Measurements from ENCODE around the gene CTXND1.

The CTXND1 gene

DNA sequence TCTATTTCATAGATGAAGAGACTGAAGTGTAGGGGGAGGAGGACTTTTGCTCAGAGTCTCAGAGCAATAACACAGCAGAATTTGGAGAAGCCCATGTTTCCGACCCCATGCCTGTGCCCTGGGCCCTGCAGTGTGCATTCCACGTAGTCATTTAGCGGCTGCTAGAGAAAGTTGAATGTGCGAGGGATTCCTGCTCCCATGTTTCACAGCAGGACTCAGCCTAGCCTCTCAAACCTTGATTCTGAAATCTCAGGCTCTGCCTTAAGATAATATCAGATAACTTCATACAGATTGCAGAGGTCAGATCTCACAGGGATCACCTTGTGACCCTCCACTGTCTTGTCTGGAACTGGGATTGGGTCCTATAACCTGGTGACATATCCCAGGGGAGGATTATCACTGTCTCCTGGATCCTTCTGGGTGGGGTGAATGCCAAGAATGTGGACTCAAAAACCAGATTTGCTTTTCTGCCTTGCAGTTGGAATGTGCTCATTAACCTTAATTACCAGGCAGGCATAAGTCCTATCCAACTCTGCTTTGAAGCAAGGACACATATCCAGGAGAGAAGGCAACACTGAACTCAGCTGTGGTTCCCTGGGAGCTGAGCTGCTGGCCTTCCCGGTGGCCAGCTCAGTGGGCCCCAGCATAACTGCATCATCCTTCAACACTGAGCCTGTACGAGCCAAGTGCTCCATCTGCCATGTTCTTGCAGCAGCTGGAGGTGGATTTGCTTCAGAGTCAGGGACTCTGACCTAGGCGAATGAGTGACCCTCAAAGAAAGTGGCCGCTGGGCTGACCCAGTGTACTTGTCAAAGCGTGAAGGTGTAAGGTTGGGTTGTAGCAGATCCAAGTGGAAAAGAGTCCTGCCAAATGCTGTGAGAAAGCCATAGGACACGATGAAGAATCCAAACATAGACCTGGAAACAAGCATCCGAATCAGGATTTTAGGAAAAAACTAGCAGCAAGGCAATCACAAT lies 43.0 kb downstream of the CTXND1 start:
- no peak for DNase-seq (ENCODE audit: low read depth)

DNA sequence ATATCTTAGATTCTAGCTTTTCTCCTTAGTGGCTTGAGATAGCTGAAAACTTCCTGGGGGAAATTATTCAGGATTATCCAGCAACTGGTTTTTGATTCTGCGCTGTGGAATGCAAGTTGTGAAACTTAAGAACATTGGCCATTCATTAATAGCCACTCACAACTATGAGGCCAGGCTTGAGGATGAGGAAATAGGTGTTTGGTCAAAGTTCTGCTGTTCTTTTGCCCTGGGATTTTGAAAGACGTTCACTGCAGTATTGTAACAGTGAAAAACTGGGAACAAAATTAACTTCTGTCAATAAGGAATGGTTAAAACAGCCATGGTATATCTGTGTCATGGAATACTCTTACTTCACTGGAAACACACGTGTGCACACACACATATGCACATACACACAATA lies 44.1 kb downstream of the CTXND1 start:
- no peak for DNase-seq (ENCODE audit: low read depth)

DNA sequence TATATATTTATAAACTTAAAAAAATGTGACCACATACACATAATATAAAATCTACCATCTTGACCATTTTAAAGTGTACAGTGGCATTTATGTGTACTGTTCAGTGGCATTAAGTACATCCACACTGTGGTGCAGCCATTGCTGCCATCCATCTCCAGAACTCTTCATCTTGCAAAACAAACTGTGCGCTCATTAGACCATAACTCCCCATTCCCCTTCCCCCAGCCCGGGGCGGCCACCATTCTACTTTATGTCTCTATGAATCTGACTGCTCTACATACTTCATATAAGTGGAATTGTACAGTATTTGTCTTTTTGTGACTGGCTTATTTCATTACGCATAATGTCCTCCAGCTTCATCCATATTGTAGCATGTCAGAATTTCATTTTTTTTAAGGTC lies 47.8 kb downstream of the CTXND1 start:
- no peak for DNase-seq (ENCODE audit: low read depth)

DNA sequence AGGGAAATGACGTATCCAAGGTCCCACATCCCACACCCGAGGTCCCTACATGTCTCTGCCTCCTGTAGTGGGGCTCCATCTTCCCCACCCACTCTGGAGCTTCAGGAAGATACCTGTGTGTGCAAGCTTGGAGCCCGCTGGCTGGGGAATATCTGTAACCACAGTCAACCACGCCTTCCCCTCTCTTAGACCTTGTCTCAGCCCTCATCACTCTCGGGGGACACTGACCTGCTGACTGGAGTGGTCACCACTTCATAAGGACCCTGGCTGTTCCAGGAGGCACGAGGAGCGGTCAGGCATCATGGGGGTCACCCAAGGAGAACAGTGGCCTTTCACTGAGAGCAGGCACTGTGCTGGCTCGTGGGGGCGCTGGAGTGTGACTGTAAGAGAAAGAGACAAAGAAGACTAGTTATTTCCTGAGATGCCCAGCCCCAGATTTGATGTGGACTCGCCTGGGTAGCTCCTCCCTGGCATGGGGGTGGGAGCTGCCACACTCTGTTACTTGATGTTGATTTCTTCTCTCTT lies 48.6 kb downstream of the CTXND1 start:
- DNase-seq (ENCODE audit: low read depth) = no peak

DNA sequence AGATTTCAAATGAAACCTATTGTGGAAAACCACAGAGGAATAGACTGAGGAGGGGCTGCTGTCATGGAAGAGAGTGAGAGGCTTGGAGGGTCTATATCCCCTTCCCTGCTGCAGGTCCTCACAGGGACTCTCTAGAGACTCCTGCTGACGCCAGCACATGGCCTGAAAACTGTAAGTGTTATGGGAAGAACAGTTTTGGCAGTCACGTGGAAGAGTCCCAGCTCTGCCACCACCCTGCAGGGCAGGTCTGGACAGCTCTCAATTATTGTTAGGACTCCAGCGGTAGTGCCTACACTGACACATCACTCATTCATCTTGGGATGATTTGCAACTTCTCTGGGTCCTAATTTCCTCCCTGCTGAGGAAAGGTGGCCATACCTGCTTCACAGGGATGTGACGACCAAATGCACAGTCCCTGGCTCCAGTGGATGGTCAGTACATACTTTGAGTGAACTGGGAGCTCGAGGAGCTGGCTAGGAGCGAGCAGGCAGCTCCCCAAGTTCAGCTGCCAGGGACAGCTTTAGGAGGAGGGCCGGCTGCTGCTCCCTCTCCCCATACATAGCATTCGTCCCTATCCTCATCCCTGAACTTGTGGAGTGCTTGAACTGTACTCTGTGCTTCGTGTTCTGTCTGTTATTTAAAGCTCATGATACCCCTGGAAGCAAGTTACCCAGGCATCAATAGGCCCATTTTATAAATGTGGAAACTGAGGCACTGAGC lies 49.2 kb downstream of the CTXND1 start:
- no peak for DNase-seq (ENCODE audit: low read depth)

DNA sequence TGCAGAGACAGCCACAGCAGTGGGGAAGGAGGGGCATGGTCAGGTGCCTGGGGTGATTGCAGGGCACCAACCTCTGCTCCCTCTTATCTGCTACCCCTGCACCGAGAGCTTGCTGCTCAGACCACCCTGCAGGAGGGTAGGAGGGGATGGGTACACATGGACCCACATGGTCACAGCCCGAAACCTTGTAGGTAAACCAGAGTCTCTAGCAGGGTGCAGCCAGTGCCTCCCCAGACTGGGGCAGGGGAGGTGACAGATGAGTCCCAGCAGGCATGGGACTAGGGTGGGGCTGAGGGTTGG lies 50.0 kb downstream of the CTXND1 start:
- no peak for DNase-seq (ENCODE audit: low read depth)

DNA sequence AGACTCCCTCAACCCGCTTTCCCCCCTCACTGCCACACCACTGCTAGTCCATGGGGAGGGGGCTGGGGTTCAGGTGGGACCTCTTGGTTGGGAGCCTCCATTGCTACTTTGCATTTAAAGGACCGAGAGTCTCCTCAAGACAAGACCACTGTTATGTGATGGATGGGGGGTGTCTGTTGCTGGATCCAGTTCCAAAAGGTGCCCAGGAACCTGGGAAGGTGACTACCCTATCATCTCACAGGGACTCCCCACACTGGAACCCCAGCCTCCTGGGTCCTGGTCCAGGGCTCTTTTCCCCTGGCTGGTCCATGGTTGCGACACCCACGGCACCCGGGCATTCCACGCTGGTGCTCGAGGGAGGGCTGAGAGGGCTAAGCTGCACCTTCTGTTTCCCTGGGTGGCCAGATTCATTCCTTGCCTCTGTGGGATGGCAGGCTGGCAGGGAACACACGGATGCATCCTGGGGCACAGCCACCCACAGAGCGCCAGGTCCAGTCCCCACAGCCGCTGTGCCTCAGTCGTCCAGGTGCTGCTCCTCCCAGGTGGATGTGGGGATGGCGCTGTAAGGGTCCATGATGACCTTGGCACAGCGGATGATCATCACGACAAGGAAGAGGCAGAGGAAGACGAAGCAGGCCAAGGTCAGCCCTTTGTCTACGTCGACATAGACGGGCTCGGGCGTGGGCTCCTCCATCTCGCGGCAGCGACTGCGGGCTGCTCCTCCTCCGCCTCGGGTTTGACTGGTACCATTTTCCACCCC lies 50.6 kb downstream of the CTXND1 start:
- DNase-seq (ENCODE audit: low read depth) = no peak

DNA sequence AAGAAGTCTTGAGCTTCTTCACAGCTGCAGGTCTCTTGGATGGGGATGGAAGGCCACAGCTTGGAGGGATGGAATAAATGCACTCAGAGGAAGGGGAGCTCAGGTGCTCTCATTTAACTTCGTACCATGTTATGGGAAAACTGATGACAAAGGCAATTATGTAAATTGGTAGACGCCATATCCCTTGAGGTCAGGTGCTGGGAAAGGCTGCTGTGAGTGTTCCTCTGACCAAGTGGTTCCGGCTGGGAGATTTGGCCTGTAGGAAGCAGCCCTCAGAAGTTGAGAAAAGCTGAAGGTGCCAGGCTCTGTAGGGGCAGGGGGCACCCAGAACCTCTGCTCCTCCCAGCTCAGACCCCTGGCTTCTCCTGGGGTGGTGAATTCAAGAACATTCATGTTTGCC lies 52.1 kb downstream of the CTXND1 start:
- DNase-seq (ENCODE audit: low read depth) = no peak

DNA sequence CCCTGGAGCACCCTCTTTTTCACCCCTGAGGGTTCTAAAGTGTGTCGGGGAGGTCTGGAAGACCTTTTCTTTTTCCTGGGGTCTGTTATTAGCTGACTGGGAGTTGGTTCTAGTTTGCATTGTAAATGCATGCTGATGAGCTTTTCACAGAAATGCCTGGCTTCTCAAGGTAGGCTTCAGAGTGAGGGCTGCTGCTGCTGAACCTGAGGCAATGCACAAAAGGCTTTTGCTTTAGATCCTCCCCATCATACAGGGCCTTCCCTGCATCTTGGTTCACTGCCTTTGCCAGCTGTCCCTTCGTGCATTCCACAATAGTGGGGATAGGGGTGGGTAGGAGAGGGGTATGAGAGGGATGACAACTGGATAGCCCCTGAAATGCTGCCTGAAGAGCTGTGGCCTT lies 52.6 kb downstream of the CTXND1 start:
- no peak for DNase-seq (ENCODE audit: low read depth)

DNA sequence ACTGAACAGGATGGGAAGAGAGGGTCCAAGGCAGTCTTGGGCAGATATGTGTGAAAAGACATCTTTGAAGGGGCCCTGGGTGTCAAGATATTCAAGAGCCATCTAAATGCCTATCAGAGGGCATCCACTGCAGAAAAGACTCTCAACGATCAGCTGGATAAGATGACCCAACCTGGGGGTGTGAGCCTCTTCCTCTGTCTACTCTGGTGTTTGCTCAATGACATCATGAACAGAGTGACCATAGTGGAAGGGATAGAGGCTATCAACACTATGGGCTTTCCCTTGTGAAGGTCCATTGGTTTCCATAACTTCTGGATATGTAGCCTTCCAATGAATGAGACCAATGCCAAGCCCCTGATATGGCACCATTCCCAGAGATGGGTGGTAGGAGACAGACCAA lies 57.1 kb downstream of the CTXND1 start:
- DNase-seq (ENCODE audit: low read depth) = no peak

DNA sequence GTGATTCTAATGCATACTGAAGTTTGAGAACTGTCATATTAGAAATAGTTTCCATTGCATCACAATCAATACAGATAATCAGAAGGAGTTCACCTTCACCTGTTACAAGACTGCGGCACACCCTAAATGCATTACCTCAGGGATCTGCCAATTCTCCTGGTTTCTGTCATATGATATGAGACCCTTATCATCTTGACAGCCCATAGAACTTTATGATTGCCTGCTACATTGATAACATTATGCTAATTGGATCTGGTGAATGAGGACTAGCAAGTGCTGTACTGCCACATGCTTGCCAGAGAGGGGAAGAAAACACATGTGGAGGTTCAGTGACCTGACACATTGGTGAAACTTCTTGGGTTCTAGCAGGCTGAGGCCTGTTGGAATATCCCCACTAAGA lies 57.8 kb downstream of the CTXND1 start:
- no peak for DNase-seq (ENCODE audit: low read depth)

DNA sequence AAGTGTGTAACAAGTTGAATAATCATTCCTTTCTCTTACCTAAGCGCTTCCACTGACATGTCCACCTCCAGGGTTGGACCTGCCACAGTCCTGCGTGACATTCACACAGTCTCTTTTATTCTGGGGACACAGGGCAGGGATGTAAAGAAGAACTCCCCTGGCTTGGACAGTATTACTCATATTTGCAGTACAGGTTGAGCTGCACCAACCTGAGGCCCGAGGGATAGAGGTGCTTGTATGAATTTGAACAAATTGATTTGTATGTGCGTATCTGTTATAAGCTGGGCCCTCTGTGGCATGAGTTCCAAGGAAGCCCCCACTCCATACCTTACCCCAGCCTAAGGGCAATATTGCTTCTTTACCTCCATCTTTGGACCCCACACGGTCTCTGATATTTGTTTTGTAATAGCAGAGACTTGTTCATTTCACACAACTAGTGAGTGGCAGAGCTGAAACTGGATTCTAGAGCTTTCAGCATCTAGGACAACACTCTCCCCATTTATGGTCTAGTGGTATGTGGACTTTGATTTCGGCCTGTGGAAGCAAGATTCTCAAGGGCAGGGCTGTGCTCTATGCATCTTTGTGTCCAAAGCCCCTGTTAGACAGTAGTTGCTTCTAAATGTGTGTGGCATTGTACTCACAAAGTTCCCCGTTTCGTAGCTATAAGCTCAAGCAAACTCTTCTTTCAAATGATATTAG lies 60.0 kb downstream of the CTXND1 start:
- no peak for DNase-seq (ENCODE audit: low read depth)

DNA sequence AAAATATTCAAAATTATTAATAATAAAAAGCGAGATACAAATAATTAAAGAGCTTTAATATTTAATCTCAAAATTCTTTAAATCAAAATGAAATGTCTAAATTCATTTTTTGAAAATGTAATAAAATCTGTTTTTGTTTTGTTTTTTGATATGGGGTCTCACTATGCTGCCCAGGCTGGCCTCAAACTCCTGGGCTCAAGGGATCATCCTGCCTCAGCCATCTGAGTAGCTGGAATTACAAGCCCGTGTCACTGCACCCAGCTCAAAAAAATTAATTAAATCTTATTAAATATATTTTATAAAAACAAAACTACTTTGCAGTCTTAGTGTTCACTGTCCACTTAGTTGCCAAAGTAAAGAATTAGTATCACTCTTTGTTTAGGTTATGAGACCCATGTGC lies 60.8 kb downstream of the CTXND1 start:
- DNase-seq (ENCODE audit: low read depth) = no peak

DNA sequence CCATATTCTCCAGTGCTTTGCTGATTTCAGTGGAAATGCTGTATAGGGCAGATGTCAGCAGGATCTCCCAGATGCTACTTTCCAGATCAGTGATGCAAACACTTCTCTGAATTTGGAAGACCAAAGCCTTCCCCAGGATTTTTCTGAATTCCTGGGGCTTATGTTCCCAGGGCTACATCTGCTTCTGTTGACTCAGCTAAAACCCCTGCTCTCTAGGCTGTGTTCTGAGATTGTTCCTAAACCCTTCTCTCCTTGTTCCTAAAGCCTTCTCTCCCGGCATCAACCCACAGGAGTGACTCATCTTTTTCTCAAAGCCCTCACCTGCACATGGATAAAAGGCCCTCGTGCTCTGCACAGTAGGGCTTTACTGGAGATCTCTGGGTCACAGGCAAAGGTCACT lies 63.8 kb downstream of the CTXND1 start:
- no peak for DNase-seq (ENCODE audit: low read depth)

DNA sequence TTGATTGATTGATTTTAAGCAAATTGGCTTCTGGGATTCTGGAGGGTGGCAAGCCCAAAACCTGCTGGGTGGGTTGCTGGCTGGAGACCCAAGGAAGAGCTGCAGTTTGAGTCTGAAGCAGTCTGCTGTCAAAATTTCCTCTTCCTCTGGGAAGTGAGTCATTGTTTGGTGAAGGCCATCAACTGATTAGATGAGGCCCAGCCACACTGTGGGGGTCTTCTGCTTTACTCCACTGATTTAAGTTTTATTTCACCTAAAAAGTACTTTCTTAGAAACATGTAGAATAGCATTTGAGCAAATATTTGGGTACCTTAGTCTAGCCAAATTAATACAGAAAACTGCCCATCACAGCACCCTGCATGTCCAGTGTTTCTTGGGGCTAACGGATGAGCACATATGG lies 65.4 kb downstream of the CTXND1 start:
- no peak for DNase-seq (ENCODE audit: low read depth)

DNA sequence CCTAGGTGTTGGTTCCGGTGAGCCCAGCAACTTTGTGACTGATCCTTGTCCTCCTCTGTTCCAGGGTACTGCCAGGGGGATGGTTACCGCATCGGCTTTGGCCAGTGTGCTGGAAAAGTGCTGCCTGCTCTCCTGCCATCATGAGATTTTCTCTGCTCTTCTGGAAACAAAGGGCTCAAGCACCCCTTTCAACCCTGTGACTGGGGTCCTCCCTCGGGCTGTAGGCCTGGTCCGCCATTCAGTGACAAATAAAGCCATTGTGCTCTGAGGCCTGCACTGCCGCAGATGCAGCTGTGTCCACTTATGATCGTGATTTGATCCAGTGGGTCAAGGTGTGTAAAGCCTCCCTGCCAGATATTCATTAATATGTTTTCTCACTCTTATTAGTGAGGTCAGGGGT lies 65.9 kb downstream of the CTXND1 start:
- DNase-seq (ENCODE audit: low read depth) = no peak

DNA sequence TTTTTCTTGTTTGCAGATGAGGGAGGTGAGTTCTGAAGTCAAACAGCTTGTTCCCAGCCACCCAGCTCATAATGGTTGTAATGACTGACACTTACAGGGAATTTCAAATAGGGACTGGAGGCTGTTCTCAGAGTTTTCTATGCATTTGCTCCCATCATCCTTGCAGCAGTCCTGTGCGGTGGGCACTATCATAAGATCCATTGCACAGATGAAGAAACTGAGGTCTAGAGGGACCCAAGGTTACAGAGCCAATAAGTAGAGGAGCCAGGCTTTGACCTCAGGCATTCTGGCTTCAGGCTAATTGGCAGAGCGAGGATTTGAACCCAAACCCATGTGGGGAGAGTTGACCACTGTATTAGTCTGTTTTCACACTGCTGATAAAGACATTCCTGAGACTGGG lies 66.9 kb downstream of the CTXND1 start:
- no peak for DNase-seq (ENCODE audit: low read depth)

DNA sequence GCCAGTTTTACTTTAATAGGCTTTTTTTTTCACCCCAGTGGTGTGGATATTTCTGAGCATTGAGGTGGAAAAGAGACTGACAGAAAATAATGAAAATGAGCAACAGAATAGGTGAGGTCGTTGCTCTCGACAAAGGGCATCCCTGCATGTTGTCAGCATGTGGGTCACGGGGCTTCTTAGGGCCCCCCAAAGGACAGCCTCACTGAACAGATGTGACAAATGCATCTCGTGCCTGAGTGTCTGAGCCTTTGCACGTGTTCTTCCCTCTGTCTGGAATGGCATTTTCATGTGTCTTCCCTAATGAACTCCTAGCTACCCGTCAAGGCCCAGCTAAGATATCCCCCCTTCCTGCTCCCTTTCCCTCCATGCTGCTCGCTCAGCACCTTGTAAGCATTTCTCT lies 67.5 kb downstream of the CTXND1 start:
- DNase-seq (ENCODE audit: low read depth) = no peak

DNA sequence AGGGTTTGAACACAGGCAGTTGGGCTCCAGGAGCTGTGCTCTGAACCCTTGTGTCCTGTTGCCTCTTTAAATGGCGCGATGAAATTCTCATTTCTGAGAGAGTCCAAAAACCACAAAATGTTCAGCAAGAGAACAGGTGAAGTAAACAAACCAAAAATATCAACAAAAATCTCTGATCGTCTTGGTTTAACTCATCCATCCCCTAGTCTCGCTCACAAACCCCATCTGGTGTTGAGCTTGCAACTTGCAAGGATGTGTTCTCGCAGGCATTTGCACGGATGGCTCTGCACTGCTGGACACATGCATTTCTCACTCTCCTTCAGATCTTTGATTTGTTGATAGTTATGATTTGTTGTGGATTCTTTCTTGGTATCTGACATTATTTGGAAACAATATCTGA lies 68.1 kb downstream of the CTXND1 start:
- no peak for DNase-seq (ENCODE audit: low read depth)

DNA sequence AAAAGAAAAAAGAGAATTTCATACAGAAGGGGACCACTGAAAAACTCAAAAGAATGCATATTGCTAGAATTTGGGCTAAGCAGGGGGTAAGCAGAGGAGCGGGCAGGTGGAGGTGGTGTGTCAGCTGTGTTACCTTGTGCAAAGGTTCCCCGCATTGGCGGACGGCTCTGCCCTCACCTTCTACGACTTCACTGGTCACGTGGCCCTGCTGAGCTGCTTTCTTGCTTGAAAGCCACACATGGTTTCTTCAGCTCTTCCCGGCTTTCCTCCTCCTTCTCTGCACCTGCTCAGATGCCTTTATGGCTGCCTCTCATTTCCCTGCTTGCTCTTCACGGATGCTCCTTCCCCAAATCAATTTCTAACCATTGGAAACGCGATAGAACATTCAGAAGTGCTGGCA lies 68.7 kb downstream of the CTXND1 start:
- DNase-seq (ENCODE audit: low read depth) = no peak

DNA sequence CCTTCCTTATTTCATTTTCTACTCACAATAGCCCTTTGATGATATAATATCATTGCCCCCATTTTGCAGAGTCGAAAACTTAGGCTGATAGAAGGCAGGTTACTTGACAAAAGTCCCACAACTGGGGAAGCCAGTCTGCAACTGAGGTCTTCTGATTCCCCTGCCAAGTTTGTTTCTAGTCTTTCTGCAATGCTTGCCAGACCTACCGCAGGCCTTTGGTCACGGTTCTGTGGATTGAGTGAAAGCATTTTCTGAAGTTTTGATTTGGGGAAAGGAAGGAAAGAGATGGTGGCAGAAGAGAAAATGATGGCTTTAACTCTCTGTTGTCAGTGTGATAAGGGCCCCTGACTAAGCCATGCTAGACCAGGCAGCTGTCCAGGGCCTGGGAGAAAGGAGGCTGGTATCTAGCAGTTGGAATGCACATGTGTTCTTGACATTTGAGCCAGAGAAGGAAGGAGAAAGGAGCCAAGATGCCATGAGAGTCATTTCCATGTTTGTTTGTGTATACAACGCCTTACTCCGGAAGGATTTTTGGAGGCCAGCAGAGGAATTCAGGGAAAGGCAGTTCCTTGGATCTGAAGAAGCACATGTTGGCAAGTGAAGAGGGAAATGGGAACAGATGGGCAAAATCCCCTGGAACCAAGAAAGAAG lies 69.3 kb downstream of the CTXND1 start:
- no peak for DNase-seq (ENCODE audit: low read depth)

DNA sequence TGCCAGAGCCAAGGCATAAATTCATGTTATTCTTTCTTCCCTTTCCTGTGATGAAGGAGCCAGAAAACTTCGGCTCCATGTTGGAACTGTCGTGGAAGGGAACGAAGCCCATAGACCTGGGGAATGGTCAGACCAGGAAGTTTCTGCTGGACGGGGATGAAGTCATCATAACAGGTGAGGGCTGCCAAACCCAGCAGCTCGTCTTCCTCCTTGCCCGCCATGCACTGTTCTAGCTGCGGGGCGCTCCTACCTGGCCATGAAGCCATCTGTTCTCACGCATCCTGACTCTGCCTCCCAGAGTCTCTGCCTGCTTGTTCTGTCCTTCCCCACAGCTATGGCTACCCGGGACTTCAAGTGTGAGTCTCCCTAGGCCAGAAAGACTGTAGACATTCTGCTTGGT lies 71.0 kb downstream of the CTXND1 start:
- no peak for DNase-seq (ENCODE audit: low read depth)

Data from stimulated activated CD8-positive, alpha-beta memory T cell treated with anti-CD3 and anti-CD28 coated beads, Interleukin-7, amount 100 ng/mL, for 24 hours (primary cell).